Esophagus squamous epithelium (tissue), 4 donors: ENCODE results near the gene KLHL29.

ENCODE experiments used
- CTCF ChIP-seq, 6 experiments: fragments of 450-650 bp in 4 of 6; fragments of 200-600 bp in 2 of 6; sonication (generic) in 2 of 6; IDR thresholded peaks; one replicate each; pipeline ENCODE4 v1.5.1; 2016 to 2019; ENCODE audit warnings: antibody characterized with exemption in 6 of 6, mild to moderate bottlenecking in 4 of 6, moderate library complexity in 4 of 6
- POLR2A ChIP-seq, 4 donors: fragments of 450-650 bp; IDR thresholded peaks; one replicate each; pipeline ENCODE4 v1.6.1; 2017; ENCODE audit warnings: antibody characterized with exemption in 4 of 4, mild to moderate bottlenecking in 4 of 4, moderate library complexity in 3 of 4

- TF ChIP-seq CTCF (IDR thresholded peaks at IDR 0.05) (no peak), POLR2A (IDR thresholded peaks at IDR 0.05) (no peak)
Observed at GRCh38 chr2:23467618-23468017, 82.6 kb downstream of the KLHL29 start.
